ENCODE results near the gene POLR2E. TPM values are rescaled to one million over a fixed set of nuclear protein-coding genes. Genes with fewer than 3 reads are reported as not detected.
"Not testable (repeated sequence)": the region's sequence is repeated elsewhere in the genome, so short reads cannot be mapped to it uniquely, and the experiment has no call there.

POLR2E gene
- total RNA-seq, 1 experiment from 2014 or later, result 117 TPM

GRCh38 chr19:1130771-1131717 is 35.9 kb upstream of the POLR2E start:
- Histone ChIP-seq H3K27ac (ENCODE audit: low read length) (no peak overlapping the region), H2AFZ (ENCODE audit: low read length) (no peak overlapping the region), H3K4me3 (ENCODE audit: low read length) (peak overlapping the region; percentile 70; the same call in 1 of the 2 replicates), H3K4me1 (ENCODE audit: low read length) (peaks cover 30% of the 10 kb centered on the region), H3K36me3 (ENCODE audit: insufficient read depth, low read length) (no peaks in the 10 kb centered on the region), H3K4me2 (ENCODE audit: low read depth, low read length, poor library complexity, severe bottlenecking) (peak overlapping the region; percentile 91), H4K20me1 (ENCODE audit: insufficient read depth, low read depth, low read length) (peaks cover 36% of the 10 kb centered on the region), H3K27me3 (ENCODE audit: low read length) (peaks cover 3% of the 10 kb centered on the region; the same call in 1 of the 2 replicates), H3K9ac (ENCODE audit: low read length) (peak overlapping the region; percentile 74), H3K79me2 (ENCODE audit: low read length) (no peaks in the 10 kb centered on the region), H3K9me2 (replicated peaks; ENCODE audit: insufficient read depth, low read length) (no peaks in the 10 kb centered on the region), H3K9me3 (ENCODE audit: low read length) (no peaks in the 10 kb centered on the region)
- DNase-seq, result no peak

- Histone ChIP-seq H3K79me2 (ENCODE audit: low read length) (no peaks in the 10 kb centered on the region), H3K9me3 (ENCODE audit: low read length) (no peaks in the 10 kb centered on the region), H3K4me2 (ENCODE audit: low read depth, low read length, poor library complexity, severe bottlenecking) (no peak overlapping the region), H3K27me3 (ENCODE audit: low read length) (peaks cover 3% of the 10 kb centered on the region; the same call in 1 of the 2 replicates), H3K4me1 (ENCODE audit: low read length) (peaks cover 30% of the 10 kb centered on the region), H3K9ac (ENCODE audit: low read length) (no peak overlapping the region), H3K27ac (ENCODE audit: low read length) (no peak overlapping the region), H3K9me2 (replicated peaks; ENCODE audit: insufficient read depth, low read length) (no peaks in the 10 kb centered on the region), H4K20me1 (ENCODE audit: insufficient read depth, low read depth, low read length) (peaks cover 36% of the 10 kb centered on the region), H2AFZ (ENCODE audit: low read length) (no peak overlapping the region), H3K4me3 (ENCODE audit: low read length) (no peak overlapping the region), H3K36me3 (ENCODE audit: insufficient read depth, low read length) (no peaks in the 10 kb centered on the region)
- no peak for DNase-seq
Observed at GRCh38 chr19:1129535-1129934, 34.4 kb upstream of the POLR2E start.

- not testable (repeated sequence) for H3K9me3 ChIP-seq (ENCODE audit: low read length); H3K27me3 ChIP-seq (ENCODE audit: low read length); H3K36me3 ChIP-seq (ENCODE audit: insufficient read depth, low read length); H3K79me2 ChIP-seq (ENCODE audit: low read length); DNase-seq; H2AFZ ChIP-seq (ENCODE audit: low read length); H3K9ac ChIP-seq (ENCODE audit: low read length); H3K27ac ChIP-seq (ENCODE audit: low read length); H3K9me2 ChIP-seq (replicated peaks; ENCODE audit: insufficient read depth, low read length); H3K4me2 ChIP-seq (ENCODE audit: low read depth, low read length, poor library complexity, severe bottlenecking); H3K4me3 ChIP-seq (ENCODE audit: low read length)
- Histone ChIP-seq H3K4me1 (ENCODE audit: low read length) (peaks cover 30% of the 10 kb centered on the region), H4K20me1 (ENCODE audit: insufficient read depth, low read depth, low read length) (peaks cover 36% of the 10 kb centered on the region)
Observed at GRCh38 chr19:1129084-1129483, 33.9 kb upstream of the POLR2E start.

- Histone ChIP-seq H4K20me1 (ENCODE audit: insufficient read depth, low read depth, low read length) (peaks cover 33% of the 10 kb centered on the region), H3K36me3 (ENCODE audit: insufficient read depth, low read length) (no peaks in the 10 kb centered on the region), H3K4me1 (ENCODE audit: low read length) (peaks cover 23% of the 10 kb centered on the region), H3K4me2 (ENCODE audit: low read depth, low read length, poor library complexity, severe bottlenecking) (no peak overlapping the region), H2AFZ (ENCODE audit: low read length) (no peak overlapping the region), H3K79me2 (ENCODE audit: low read length) (no peaks in the 10 kb centered on the region), H3K9me3 (ENCODE audit: low read length) (no peaks in the 10 kb centered on the region), H3K9me2 (replicated peaks; ENCODE audit: insufficient read depth, low read length) (no peaks in the 10 kb centered on the region), H3K27ac (ENCODE audit: low read length) (no peak overlapping the region), H3K27me3 (ENCODE audit: low read length) (peaks cover 3% of the 10 kb centered on the region; the same call in 1 of the 2 replicates), H3K4me3 (ENCODE audit: low read length) (no peak overlapping the region), H3K9ac (ENCODE audit: low read length) (no peak overlapping the region)
- DNase-seq, result no peak
Observed at GRCh38 chr19:1128106-1128505, 32.9 kb upstream of the POLR2E start.

GRCh38 chr19:1126984-1127760 is 32.0 kb upstream of the POLR2E start:
- no peaks in the 10 kb centered on the region for H3K9me2 ChIP-seq (replicated peaks; ENCODE audit: insufficient read depth, low read length)
- no peak overlapping the region for H3K27ac ChIP-seq (ENCODE audit: low read length)
- H2AFZ ChIP-seq (ENCODE audit: low read length), result no peak overlapping the region
- H3K4me2 ChIP-seq (ENCODE audit: low read depth, low read length, poor library complexity, severe bottlenecking), result no peak overlapping the region
- H3K79me2 ChIP-seq (ENCODE audit: low read length), result no peaks in the 10 kb centered on the region
- peaks cover 3% of the 10 kb centered on the region; the same call in 1 of the 2 replicates for H3K27me3 ChIP-seq (ENCODE audit: low read length)
- H3K9me3 ChIP-seq (ENCODE audit: low read length), result no peaks in the 10 kb centered on the region
- H3K9ac ChIP-seq (ENCODE audit: low read length), result no peak overlapping the region
- H3K4me3 ChIP-seq (ENCODE audit: low read length), result no peak overlapping the region
- peaks cover 24% of the 10 kb centered on the region for H4K20me1 ChIP-seq (ENCODE audit: insufficient read depth, low read depth, low read length)
- no peak for DNase-seq
- peaks cover 14% of the 10 kb centered on the region for H3K4me1 ChIP-seq (ENCODE audit: low read length)
- H3K36me3 ChIP-seq (ENCODE audit: insufficient read depth, low read length), result no peaks in the 10 kb centered on the region

- Histone ChIP-seq H3K4me1 (ENCODE audit: low read length) (peaks cover under 1% of the 10 kb centered on the region), H3K4me3 (ENCODE audit: low read length) (no peak overlapping the region), H2AFZ (ENCODE audit: low read length) (no peak overlapping the region), H3K27ac (ENCODE audit: low read length) (no peak overlapping the region), H3K9ac (ENCODE audit: low read length) (no peak overlapping the region), H3K4me2 (ENCODE audit: low read depth, low read length, poor library complexity, severe bottlenecking) (no peak overlapping the region), H3K9me3 (ENCODE audit: low read length) (no peaks in the 10 kb centered on the region), H3K79me2 (ENCODE audit: low read length) (no peaks in the 10 kb centered on the region), H4K20me1 (ENCODE audit: insufficient read depth, low read depth, low read length) (peaks cover 11% of the 10 kb centered on the region; the same call in 1 of the 2 replicates), H3K9me2 (replicated peaks; ENCODE audit: insufficient read depth, low read length) (no peaks in the 10 kb centered on the region), H3K36me3 (ENCODE audit: insufficient read depth, low read length) (no peaks in the 10 kb centered on the region), H3K27me3 (ENCODE audit: low read length) (no peaks in the 10 kb centered on the region)
- no peak for DNase-seq
Observed at GRCh38 chr19:1125601-1126467, 30.7 kb upstream of the POLR2E start.

- Histone ChIP-seq H3K4me3 (ENCODE audit: low read length) (no peak overlapping the region), H4K20me1 (ENCODE audit: insufficient read depth, low read depth, low read length) (no peaks in the 10 kb centered on the region; the same call in 1 of the 2 replicates), H2AFZ (ENCODE audit: low read length) (no peak overlapping the region), H3K4me2 (ENCODE audit: low read depth, low read length, poor library complexity, severe bottlenecking) (no peak overlapping the region), H3K9me3 (ENCODE audit: low read length) (no peaks in the 10 kb centered on the region), H3K27me3 (ENCODE audit: low read length) (no peaks in the 10 kb centered on the region), H3K9ac (ENCODE audit: low read length) (no peak overlapping the region), H3K36me3 (ENCODE audit: insufficient read depth, low read length) (no peaks in the 10 kb centered on the region), H3K79me2 (ENCODE audit: low read length) (no peaks in the 10 kb centered on the region), H3K27ac (ENCODE audit: low read length) (no peak overlapping the region), H3K9me2 (replicated peaks; ENCODE audit: insufficient read depth, low read length) (no peaks in the 10 kb centered on the region), H3K4me1 (ENCODE audit: low read length) (no peaks in the 10 kb centered on the region)
- DNase-seq, result no peak
Observed at GRCh38 chr19:1123885-1124677, 28.9 kb upstream of the POLR2E start.
